ENCODE data around the gene RTF1. TPM values are rescaled to one million over a fixed set of nuclear protein-coding genes. Genes with fewer than 3 reads are reported as not detected.
A peak's percentile ranks its signal among the peaks of the same experiment; 100 is the strongest.

The RTF1 gene
- total and polyA plus RNA-seq, 7 experiments from 2014 or later = 11.7 to 41.3 (median 36.2) TPM

GRCh38 chr15:41483115-41483514 is 66.2 kb downstream of the RTF1 start:
- Mint-ChIP-seq H3K27ac (peak overlapping the region; percentile 36 to 83 (median 75)), H3K36me3 (peaks cover 5 to 48% (median 27%) of the 10 kb centered on the region in 5 donors), H3K27me3 (peaks cover 0 to 3% (median 0%) of the 10 kb centered on the region in 5 donors), H3K9me3 (no peaks in the 10 kb centered on the region), H3K4me3 (peak overlapping the region in 8 of 10 donors; percentile 6 to 74 (median 46)), H3K4me1 (peaks cover 0 to 27% (median 18%) of the 10 kb centered on the region in 7 donors)
- ATAC-seq (peak; percentile 78), DNase-seq (peak in 1 of 9 donors; percentile 50)
- peaks cover 6 to 34% (median 7%) of the 10 kb centered on the region in 3 experiments for H3K36me3 ChIP-seq (ENCODE audit: control insufficient read depth in 2 of 3, insufficient read depth in 3 of 3, low read length in 3 of 3)
- POLR2A ChIA-PET = no interaction called here
- H3K27me3 ChIP-seq (ENCODE audit: control insufficient read depth in 2 of 2, insufficient read depth in 2 of 2, low read length in 2 of 2) = no peaks in the 10 kb centered on the region
- CTCF ChIA-PET = interaction anchor here (1.1 kb wide), 1 partner anchor 8 kb away, joined by 3 read pairs; no protein-coding TSS in a partner anchor
- peak overlapping the region; percentile 44 for H3K27ac ChIP-seq (ENCODE audit: low read depth, low read length)
- no peaks in the 10 kb centered on the region for H3K9me3 ChIP-seq (ENCODE audit: control insufficient read depth in 2 of 3, low read length in 3 of 3)
- intact Hi-C loops (cut with micrococcal nuclease) = no loop called here
- H3K4me1 ChIP-seq (ENCODE audit: control insufficient read depth in 2 of 2, insufficient read depth in 2 of 2, low read length in 2 of 2) = peaks cover 7 to 8% of the 10 kb centered on the region in 2 donors
- no peak overlapping the region for H3K4me3 ChIP-seq (ENCODE audit: low read length)

GRCh38 chr15:41483519-41483918 is 66.6 kb downstream of the RTF1 start:
- DNase-seq = no peak
- intact Hi-C loops (cut with micrococcal nuclease) = no loop called here
- Mint-ChIP-seq H3K36me3 (peaks cover 5 to 45% (median 25%) of the 10 kb centered on the region in 5 donors), H3K27ac (peak overlapping the region; percentile 36 to 83 (median 75)), H3K4me1 (peaks cover 0 to 27% (median 18%) of the 10 kb centered on the region in 7 donors), H3K9me3 (no peaks in the 10 kb centered on the region), H3K4me3 (peak overlapping the region in 8 of 10 donors; percentile 6 to 74 (median 46)), H3K27me3 (peaks cover 0 to 3% (median 0%) of the 10 kb centered on the region in 5 donors)
- peak; percentile 50 for ATAC-seq
- Histone ChIP-seq H3K9me3 (ENCODE audit: control insufficient read depth in 2 of 3, low read length in 3 of 3) (no peaks in the 10 kb centered on the region), H3K27ac (ENCODE audit: low read depth, low read length) (peak overlapping the region; percentile 23), H3K27me3 (ENCODE audit: control insufficient read depth in 2 of 2, insufficient read depth in 2 of 2, low read length in 2 of 2) (no peaks in the 10 kb centered on the region), H3K4me3 (ENCODE audit: low read length) (no peak overlapping the region), H3K4me1 (ENCODE audit: control insufficient read depth in 2 of 2, insufficient read depth in 2 of 2, low read length in 2 of 2) (peaks cover 7 to 8% of the 10 kb centered on the region in 2 donors), H3K36me3 (ENCODE audit: control insufficient read depth in 2 of 3, insufficient read depth in 3 of 3, low read length in 3 of 3) (peaks cover 6 to 30% (median 7%) of the 10 kb centered on the region in 3 experiments)
- CTCF ChIA-PET = interaction anchor here (1.1 kb wide), 1 partner anchor 8 kb away, joined by 3 read pairs; no protein-coding TSS in a partner anchor
- POLR2A ChIA-PET = interaction anchor here (0.7 to 1.1 kb wide), 2 partner anchors 10 to 1275 kb away, joined by 3 read pairs; no protein-coding TSS in a partner anchor

- POLR2A ChIA-PET = interaction anchor here (1.1 kb wide), 1 partner anchor 9 kb away, joined by 3 read pairs; no protein-coding TSS in a partner anchor
These were observed 68.2 kb downstream of the RTF1 start for GRCh38 chr15:41484937-41485625.

GRCh38 chr15:41486286-41486685 is 69.4 kb downstream of the RTF1 start:
- H3K4me1 ChIP-seq (ENCODE audit: control insufficient read depth in 2 of 2, insufficient read depth in 2 of 2, low read length in 2 of 2) = peaks cover 7 to 8% of the 10 kb centered on the region in 2 donors
- H3K27ac ChIP-seq (ENCODE audit: low read depth, low read length) = no peak overlapping the region
- H3K36me3 ChIP-seq (ENCODE audit: control insufficient read depth in 2 of 3, insufficient read depth in 3 of 3, low read length in 3 of 3) = peaks cover 0 to 3% (median 2%) of the 10 kb centered on the region in 3 experiments
- no peak overlapping the region for H3K4me3 Mint-ChIP-seq
- peaks cover 0 to 46% (median 18%) of the 10 kb centered on the region in 7 donors for H3K4me1 Mint-ChIP-seq
- POLR2A ChIA-PET = no interaction called here
- DNase-seq (no peak), ATAC-seq (no peak)
- H3K27me3 Mint-ChIP-seq = peaks cover 2 to 8% (median 3%) of the 10 kb centered on the region in 5 donors
- CTCF ChIA-PET = no interaction called here
- H3K9me3 Mint-ChIP-seq = peaks cover 0 to 2% (median 0%) of the 10 kb centered on the region in 11 donors
- peaks cover 0 to 20% (median 7%) of the 10 kb centered on the region in 5 donors for H3K36me3 Mint-ChIP-seq
- H3K4me3 ChIP-seq (ENCODE audit: low read length) = no peak overlapping the region
- no peaks in the 10 kb centered on the region for H3K9me3 ChIP-seq (ENCODE audit: control insufficient read depth in 2 of 3, low read length in 3 of 3)
- H3K27me3 ChIP-seq (ENCODE audit: control insufficient read depth in 2 of 2, insufficient read depth in 2 of 2, low read length in 2 of 2) = no peaks in the 10 kb centered on the region
- H3K27ac Mint-ChIP-seq = no peak overlapping the region
- intact Hi-C loops (cut with micrococcal nuclease) = no loop called here

More at GRCh38 chr15:41484937-41485625, 68.2 kb downstream of the RTF1 start:
- Histone ChIP-seq H3K4me3 (ENCODE audit: low read length) (no peak overlapping the region), H3K27me3 (ENCODE audit: control insufficient read depth in 2 of 2, insufficient read depth in 2 of 2, low read length in 2 of 2) (no peaks in the 10 kb centered on the region), H3K4me1 (ENCODE audit: control insufficient read depth in 2 of 2, insufficient read depth in 2 of 2, low read length in 2 of 2) (peaks cover 7 to 8% of the 10 kb centered on the region in 2 donors), H3K9me3 (ENCODE audit: control insufficient read depth in 2 of 3, low read length in 3 of 3) (no peaks in the 10 kb centered on the region), H3K27ac (ENCODE audit: low read depth, low read length) (no peak overlapping the region), H3K36me3 (ENCODE audit: control insufficient read depth in 2 of 3, insufficient read depth in 3 of 3, low read length in 3 of 3) (peaks cover 2 to 15% (median 3%) of the 10 kb centered on the region in 3 experiments)
- no peaks in the 10 kb centered on the region for H3K9me3 Mint-ChIP-seq
- H3K4me3 Mint-ChIP-seq = no peak overlapping the region
- DNase-seq (no peak), ATAC-seq (no peak)
- CTCF ChIA-PET = interaction anchor here (0.6 kb wide), 1 partner anchor 51 kb away, joined by 3 read pairs; no protein-coding TSS in a partner anchor
- no peak overlapping the region for H3K27ac Mint-ChIP-seq
- peaks cover 0 to 3% (median under 1%) of the 10 kb centered on the region in 5 donors for H3K27me3 Mint-ChIP-seq
- peaks cover 0 to 35% (median 18%) of the 10 kb centered on the region in 7 donors for H3K4me1 Mint-ChIP-seq
- intact Hi-C loops (cut with micrococcal nuclease) = no loop called here
- peaks cover 5 to 32% (median 19%) of the 10 kb centered on the region in 5 donors for H3K36me3 Mint-ChIP-seq

- DNase-seq = no peak
- ChIA-PET CTCF (no interaction called here), POLR2A (no interaction called here)
These were observed 70.5 kb downstream of the RTF1 start for GRCh38 chr15:41487381-41487780.

GRCh38 chr15:41487802-41488201 is 70.9 kb downstream of the RTF1 start:
- H3K4me1 Mint-ChIP-seq = peaks cover 11 to 54% (median 18%) of the 10 kb centered on the region in 7 donors
- peaks cover 5 to 22% (median 17%) of the 10 kb centered on the region in 5 donors for H3K27me3 Mint-ChIP-seq
- H3K9me3 Mint-ChIP-seq = peaks cover 0 to 2% (median 0%) of the 10 kb centered on the region in 11 donors
- no peaks in the 10 kb centered on the region for H3K9me3 ChIP-seq (ENCODE audit: control insufficient read depth in 2 of 3, low read length in 3 of 3)
- CTCF ChIA-PET = no interaction called here
- H3K36me3 Mint-ChIP-seq = peaks cover 0 to 6% (median 2%) of the 10 kb centered on the region in 5 donors
- H3K4me3 ChIP-seq (ENCODE audit: low read length) = no peak overlapping the region
- H3K36me3 ChIP-seq (ENCODE audit: control insufficient read depth in 2 of 3, insufficient read depth in 3 of 3, low read length in 3 of 3) = no peaks in the 10 kb centered on the region
- no peak overlapping the region for H3K27ac ChIP-seq (ENCODE audit: low read depth, low read length)
- intact Hi-C loops (cut with micrococcal nuclease) = no loop called here
- peaks cover 8 to 9% of the 10 kb centered on the region in 2 donors for H3K4me1 ChIP-seq (ENCODE audit: control insufficient read depth in 2 of 2, insufficient read depth in 2 of 2, low read length in 2 of 2)
- DNase-seq (peak in 1 of 9 donors; percentile 46), ATAC-seq (peak; percentile 23)
- H3K4me3 Mint-ChIP-seq = peak overlapping the region in 2 of 10 donors; percentile 0 to 33
- H3K27ac Mint-ChIP-seq = peak overlapping the region in 2 of 9 donors; percentile 2 to 56
- POLR2A ChIA-PET = no interaction called here
- no peaks in the 10 kb centered on the region for H3K27me3 ChIP-seq (ENCODE audit: control insufficient read depth in 2 of 2, insufficient read depth in 2 of 2, low read length in 2 of 2)

More at GRCh38 chr15:41487381-41487780, 70.5 kb downstream of the RTF1 start:
- peaks cover 7 to 52% (median 18%) of the 10 kb centered on the region in 7 donors for H3K4me1 Mint-ChIP-seq
- no peaks in the 10 kb centered on the region for H3K9me3 ChIP-seq (ENCODE audit: control insufficient read depth in 2 of 3, low read length in 3 of 3)
- peaks cover 7 to 8% of the 10 kb centered on the region in 2 donors for H3K4me1 ChIP-seq (ENCODE audit: control insufficient read depth in 2 of 2, insufficient read depth in 2 of 2, low read length in 2 of 2)
- H3K4me3 ChIP-seq (ENCODE audit: low read length) = no peak overlapping the region
- peak overlapping the region in 1 of 9 donors; percentile 56 for H3K27ac Mint-ChIP-seq
- peaks cover 3 to 18% (median 13%) of the 10 kb centered on the region in 5 donors for H3K27me3 Mint-ChIP-seq
- ATAC-seq = no peak
- peaks cover 0 to 9% (median 4%) of the 10 kb centered on the region in 5 donors for H3K36me3 Mint-ChIP-seq
- no peaks in the 10 kb centered on the region for H3K36me3 ChIP-seq (ENCODE audit: control insufficient read depth in 2 of 3, insufficient read depth in 3 of 3, low read length in 3 of 3)
- H3K27ac ChIP-seq (ENCODE audit: low read depth, low read length) = no peak overlapping the region
- peak overlapping the region in 1 of 10 donors; percentile 33 for H3K4me3 Mint-ChIP-seq
- H3K9me3 Mint-ChIP-seq = peaks cover 0 to 2% (median 0%) of the 10 kb centered on the region in 11 donors
- intact Hi-C loops (cut with micrococcal nuclease) = no loop called here
- H3K27me3 ChIP-seq (ENCODE audit: control insufficient read depth in 2 of 2, insufficient read depth in 2 of 2, low read length in 2 of 2) = no peaks in the 10 kb centered on the region

Measured in naive thymus-derived CD4-positive, alpha-beta T cell (primary cell).